IMR-90 (cell line): ENCODE measurements around the gene TRIM2. TPM values are rescaled to one million over a fixed set of nuclear protein-coding genes. Genes with fewer than 3 reads are reported as not detected.

Source experiments
- ATAC-seq: fragments of 200-7000 bp; cut with Tn5 transposase; 2 replicates; pipeline ENCODE4 v1.9.1; 2020; ENCODE audit warnings: low read depth, mild to moderate bottlenecking, moderate library complexity
- BruUV-seq: library from RNA; stranded (reverse); fragments of 400-500 nt; replicated peaks from 2 replicates; lab custom pipeline; 2021; lab: Mats Ljungman, UMichigan
- CTCF ChIA-PET: fragments of 300-600 bp; formaldehyde crosslinking; extraction: SDS; loops from one replicate; lab custom pipeline; 2021; ENCODE audit warnings: antibody characterized with exemption; lab: Yijun Ruan, JAX
- POLR2A ChIA-PET: fragments of 300-600 bp; sonication (Branson Sonifier 250); formaldehyde crosslinking; loops from one replicate; lab custom pipeline; 2022; ENCODE audit warnings: antibody characterized with exemption; ENCODE audit not compliant: unreplicated experiment; lab: Charles Lee
- DNase-seq: peaks from one replicate; pipeline ENCODE4 v3.0.0; 2013
- H2AFZ ChIP-seq: replicated peaks from 2 replicates; pipeline ENCODE3; 2013; ENCODE audit warnings: low read length, mild to moderate bottlenecking; ENCODE audit not compliant: poor library complexity
- H2AK5ac ChIP-seq: 2 replicates; pipeline ENCODE4 v1.6.1; 2013; ENCODE audit warnings: low read depth, low read length, inconsistent platforms
- H2AK9ac ChIP-seq: replicated peaks from 2 replicates; pipeline ENCODE3; 2013; ENCODE audit warnings: mild to moderate bottlenecking, low read depth, low read length, moderate library complexity; ENCODE audit not compliant: poor library complexity
- H2BK120ac ChIP-seq: 2 replicates; pipeline ENCODE4 v1.6.1; 2013; ENCODE audit warnings: low read depth, low read length, inconsistent platforms
- H2BK15ac ChIP-seq: 3 replicates; pipeline ENCODE4 v1.6.1; 2013; ENCODE audit warnings: low read depth, low read length, inconsistent platforms
- H2BK20ac ChIP-seq: 2 replicates; pipeline ENCODE4 v1.6.1; 2013; ENCODE audit warnings: low read depth, mild to moderate bottlenecking, inconsistent platforms, low read length, moderate library complexity
- H2BK5ac ChIP-seq: 2 replicates; pipeline ENCODE4 v1.6.1; 2013; ENCODE audit warnings: mild to moderate bottlenecking, low read depth, low read length, inconsistent platforms; ENCODE audit not compliant: poor library complexity, severe bottlenecking
- H3K14ac ChIP-seq: replicated peaks from 2 replicates; pipeline ENCODE4 v1.6.1; 2013; ENCODE audit warnings: low read depth, low read length, inconsistent platforms
- H3K18ac ChIP-seq: 2 replicates; pipeline ENCODE4 v1.6.1; 2013; ENCODE audit warnings: low read depth, low read length, control low read depth
- H3K23ac ChIP-seq: 2 replicates; pipeline ENCODE4 v1.6.1; 2013; ENCODE audit warnings: low read depth, low read length, inconsistent platforms
- H3K27ac ChIP-seq: 2 replicates; pipeline ENCODE4 v1.5.1; 2013; ENCODE audit warnings: mild to moderate bottlenecking, control low read depth, low read length; ENCODE audit not compliant: insufficient read depth
- H3K27me3 ChIP-seq: 2 replicates; pipeline ENCODE4 v1.6.1; 2013; ENCODE audit warnings: low read length; ENCODE audit not compliant: control insufficient read depth, insufficient read depth
- H3K36me3 ChIP-seq: 2 replicates; pipeline ENCODE4 v1.6.1; 2013; ENCODE audit warnings: low read length, mixed read lengths; ENCODE audit not compliant: control insufficient read depth, insufficient read depth
- H3K4ac ChIP-seq: 2 replicates; pipeline ENCODE4 v1.6.1; 2013; ENCODE audit warnings: low read depth, low read length, inconsistent platforms
- H3K4me1 ChIP-seq: 2 replicates; pipeline ENCODE4 v1.6.1; 2013; ENCODE audit warnings: low read length, mixed read lengths; ENCODE audit not compliant: control insufficient read depth, insufficient read depth
- H3K4me2 ChIP-seq: 2 replicates; pipeline ENCODE4 v1.6.1; 2013; ENCODE audit warnings: low read depth, mild to moderate bottlenecking, control low read depth, low read length, moderate library complexity
- H3K4me3 ChIP-seq: 2 replicates; pipeline ENCODE4 v1.5.1; 2013; ENCODE audit warnings: low read depth, mild to moderate bottlenecking, control low read depth, low read length, moderate library complexity; ENCODE audit not compliant: insufficient read depth
- H3K56ac ChIP-seq: 2 replicates; pipeline ENCODE4 v1.6.1; 2013; ENCODE audit warnings: low read length, inconsistent platforms; ENCODE audit not compliant: insufficient read depth; ENCODE audit errors: extremely low read depth
- H3K79me1 ChIP-seq, 2 experiments: 2 replicates each; pipeline ENCODE4 v1.6.1; 2013; ENCODE audit warnings: low read length in 2 of 2, inconsistent platforms in 1 of 2, low read depth in 1 of 2
- H3K9ac ChIP-seq: 2 replicates; pipeline ENCODE4 v1.6.1; 2013; ENCODE audit warnings: low read depth, low read length, control low read depth
- H3K9me1 ChIP-seq: 2 replicates; pipeline ENCODE4 v1.6.1; 2013; ENCODE audit warnings: low read length, inconsistent platforms; ENCODE audit not compliant: insufficient read depth
- H3K9me3 ChIP-seq: 2 replicates; pipeline ENCODE4 v1.6.1; 2013; ENCODE audit warnings: low read length; ENCODE audit not compliant: control insufficient read depth, insufficient read depth
- H4K20me1 ChIP-seq: 2 replicates; pipeline ENCODE4 v1.6.1; 2013; ENCODE audit warnings: low read length, inconsistent platforms; ENCODE audit not compliant: insufficient read depth
- H4K5ac ChIP-seq: 2 replicates; pipeline ENCODE4 v1.6.1; 2013; ENCODE audit warnings: mild to moderate bottlenecking, low read depth, low read length, control low read depth
- H4K8ac ChIP-seq, 2 experiments: 2 replicates each; pipeline ENCODE4 v1.6.1; 2013; ENCODE audit warnings: low read depth in 2 of 2, low read length in 2 of 2, control low read depth in 1 of 2, inconsistent platforms in 1 of 2
- H4K91ac ChIP-seq: 2 replicates; pipeline ENCODE4 v1.6.1; 2013; ENCODE audit warnings: low read depth, low read length, inconsistent platforms; ENCODE audit not compliant: insufficient read depth
- BHLHE40 ChIP-seq: fragments of 150-350 bp; IDR thresholded peaks from 2 replicates; pipeline ENCODE4 v1.6.1; 2016; ENCODE audit warnings: mild to moderate bottlenecking, low read depth, low read length
- CEBPB ChIP-seq: IDR thresholded peaks from 2 replicates; pipeline ENCODE4 v1.6.1; 2012; ENCODE audit warnings: low read depth, low read length, improper control_type of control experiment
- CHD1 ChIP-seq: IDR thresholded peaks from 2 replicates; pipeline ENCODE4 v1.6.1; 2012; ENCODE audit warnings: low read depth, low read length, improper control_type of control experiment
- MAFK ChIP-seq: IDR thresholded peaks from 2 replicates; pipeline ENCODE4 v1.6.1; 2012; ENCODE audit warnings: low read depth, low read length, improper control_type of control experiment
- MXI1 ChIP-seq: IDR thresholded peaks from 2 replicates; pipeline ENCODE4 v1.6.1; 2012; ENCODE audit warnings: low read depth, mild to moderate bottlenecking, low read length, moderate library complexity, borderline replicate concordance
- NFE2L2 ChIP-seq: fragments of 150-350 bp; IDR thresholded peaks from 2 replicates; pipeline ENCODE4 v1.6.1; 2016; ENCODE audit warnings: low read depth, mild to moderate bottlenecking, low read length
- POLR2A ChIP-seq: IDR thresholded peaks from 2 replicates; pipeline ENCODE4 v1.6.1; 2012; ENCODE audit warnings: mild to moderate bottlenecking, low read depth, low read length
- RCOR1 ChIP-seq: IDR thresholded peaks from 2 replicates; pipeline ENCODE4 v1.6.1; 2012; ENCODE audit warnings: mild to moderate bottlenecking, low read length, improper control_type of control experiment; ENCODE audit not compliant: insufficient replicate concordance
- RFX5 ChIP-seq: IDR thresholded peaks from 2 replicates; pipeline ENCODE4 v1.8.0; 2012; ENCODE audit warnings: low read depth, mild to moderate bottlenecking, low read length, moderate library complexity
- SMC3 ChIP-seq: fragments of 150-350 bp; IDR thresholded peaks from 2 replicates; pipeline ENCODE4 v1.6.1; 2016; ENCODE audit warnings: low read depth, mild to moderate bottlenecking, antibody characterized with exemption, low read length, moderate library complexity
- WGBS, 2 experiments: methylation state at CpG; one replicate each; pipeline versions ENCODE4 v1.1.5 to v1.1.7; 2013; ENCODE audit warnings: missing lambda C conversion rate in 2 of 2; ENCODE audit not compliant: insufficient read length in 1 of 2; ENCODE audit errors: extremely low coverage in 2 of 2; 5-methylcytosine and 5-hydroxymethylcytosine counted together
- dilution Hi-C: fragments of 300-500 bp; cut with HindIII; formaldehyde crosslinking; loops from one replicate; pipeline ENCODE4 v1.14.3; 2018; ENCODE audit warnings: low sequenced_read_pairs; ENCODE audit not compliant: unreplicated experiment
- in situ Hi-C: fragments of 300-500 bp; cut with MboI; formaldehyde crosslinking; loops from 3 replicates; pipeline ENCODE4 v1.14.3; 2019; ENCODE audit warnings: low sequenced_read_pairs, inconsistent platforms, mixed read lengths
- intact Hi-C: fragments of 100-400 bp; cut with micrococcal nuclease; formaldehyde crosslinking; loops from 2 replicates; pipeline ENCODE4 v1.10.0; 2022
- polyA plus RNA-seq, 3 experiments: library from polyadenylated mRNA; depleted of rRNA; stranded (reverse); fragments of >200 nt; gene quantifications; 2 replicates each; pipeline ENCODE4 v1.2.3, GENCODE V29; 2012; ENCODE audit warnings: low replicate concordance in 1 of 3
- total RNA-seq: library from RNA; depleted of rRNA; stranded (reverse); fragments of >200 nt; gene quantifications from 2 replicates; pipeline ENCODE4 v1.2.3, GENCODE V29; 2012
- TF ChIP-seq, protein P1 (sequence below): fragments of 150-350 bp; IDR thresholded peaks from 2 replicates; pipeline ENCODE4 v1.6.1; 2017; ENCODE audit warnings: mild to moderate bottlenecking, antibody characterized with exemption, low read length, low read depth

The TRIM2 gene
- total and polyA plus RNA-seq, 2 of the 4 experiments (the other 2 are of a cell fraction) = 16.0 to 64.2 TPM

DNA sequence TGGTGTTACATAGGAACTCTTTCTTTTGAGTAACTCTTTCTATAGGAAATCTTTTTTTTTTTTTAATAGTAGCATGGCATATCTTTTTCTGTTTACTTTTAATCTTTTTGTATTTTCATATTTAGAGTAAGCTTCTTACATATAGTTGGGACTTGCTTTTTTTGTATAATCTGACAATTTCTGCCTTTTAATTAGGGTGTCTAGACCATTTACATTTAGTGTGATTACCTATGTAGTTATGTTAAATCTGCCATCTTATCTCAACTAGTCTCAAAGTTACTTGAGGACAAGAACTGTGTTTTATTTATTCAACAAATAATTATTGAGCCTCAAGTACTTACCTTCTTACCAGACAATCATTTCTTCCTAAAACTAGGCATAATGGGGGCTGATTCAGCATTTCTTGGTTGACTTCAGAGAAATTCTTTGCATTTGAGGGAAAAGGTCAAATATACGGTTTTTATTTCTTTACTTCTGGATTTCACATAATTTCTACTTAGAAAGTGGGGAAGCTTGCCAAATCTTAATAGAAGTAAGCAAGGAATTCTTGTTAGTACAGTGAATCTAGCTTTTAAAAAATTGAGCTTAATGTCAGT, 168.8 kb downstream of the TRIM2 start:
- H3K9ac ChIP-seq = no peak overlapping the region
- no peak for TF ChIP-seq BHLHE40
- no peak for TF ChIP-seq NFE2L2
- TF ChIP-seq CHD1 = no peak
- no peak for TF ChIP-seq RFX5
- no peak for TF ChIP-seq POLR2A
- no peak for TF ChIP-seq SMC3
- no peak for TF ChIP-seq MAFK
- TF ChIP-seq, protein P1, sequence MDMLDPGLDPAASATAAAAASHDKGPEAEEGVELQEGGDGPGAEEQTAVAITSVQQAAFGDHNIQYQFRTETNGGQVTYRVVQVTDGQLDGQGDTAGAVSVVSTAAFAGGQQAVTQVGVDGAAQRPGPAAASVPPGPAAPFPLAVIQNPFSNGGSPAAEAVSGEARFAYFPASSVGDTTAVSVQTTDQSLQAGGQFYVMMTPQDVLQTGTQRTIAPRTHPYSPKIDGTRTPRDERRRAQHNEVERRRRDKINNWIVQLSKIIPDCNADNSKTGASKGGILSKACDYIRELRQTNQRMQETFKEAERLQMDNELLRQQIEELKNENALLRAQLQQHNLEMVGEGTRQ = no peak
- no peak for TF ChIP-seq CEBPB
- TF ChIP-seq MXI1 = no peak
- no peak for TF ChIP-seq RCOR1
- CTCF ChIA-PET = interaction anchor here (0.6 to 0.7 kb wide), 2 partner anchors 61 to 388 kb away, joined by 3 to 4 read pairs; no protein-coding TSS in a partner anchor
- no peak overlapping the region for H2BK5ac ChIP-seq
- WGBS, 2 experiments = no CpG with 5 or more reads among the region's 1 CpG
- H3K9me1 ChIP-seq = no peaks in the 10 kb centered on the region
- no peaks in the 10 kb centered on the region for H4K20me1 ChIP-seq
- H3K23ac ChIP-seq = no peak overlapping the region
- no peak overlapping the region for H2AK5ac ChIP-seq
- H3K4ac ChIP-seq = no peak overlapping the region
- no peaks in the 10 kb centered on the region for H3K36me3 ChIP-seq
- ATAC-seq = no peak
- no peaks in the 10 kb centered on the region for H3K27me3 ChIP-seq
- no peaks in the 10 kb centered on the region for H3K79me1 ChIP-seq
- dilution Hi-C loops = no loop called here
- no peak overlapping the region for H2AFZ ChIP-seq
- intact Hi-C loops = no loop called here
- no peak overlapping the region for H3K4me2 ChIP-seq
- H4K8ac ChIP-seq = no peak overlapping the region
- H3K56ac ChIP-seq = no peak overlapping the region
- BruUV-seq = no TSS peak
- H3K14ac ChIP-seq = no peak overlapping the region
- H2BK120ac ChIP-seq = no peak overlapping the region
- H2BK15ac ChIP-seq = no peak overlapping the region
- no peak overlapping the region for H3K18ac ChIP-seq
- H4K5ac ChIP-seq = no peak overlapping the region
- POLR2A ChIA-PET = no interaction called here
- H3K4me3 ChIP-seq = no peak overlapping the region
- H2BK20ac ChIP-seq = no peak overlapping the region
- DNase-seq = no peak
- H3K9me3 ChIP-seq = no peaks in the 10 kb centered on the region; the same call in 1 of the 2 replicates
- no peak overlapping the region for H4K91ac ChIP-seq
- no peak overlapping the region for H3K27ac ChIP-seq
- no peaks in the 10 kb centered on the region for H3K4me1 ChIP-seq
- H2AK9ac ChIP-seq = no peak overlapping the region
- in situ Hi-C loops = no loop called here
